Smooth muscle cell (in vitro differentiated cells): Measurements from ENCODE around the gene CCNB2. TPM values are rescaled to one million over a fixed set of nuclear protein-coding genes. Genes with fewer than 3 reads are reported as not detected.

Source experiments
- DNase-seq: peaks from one replicate; lab custom pipeline; 2025; ENCODE audit not compliant: unreplicated experiment; lab: John Stamatoyannopoulos, UW
- H2AFZ ChIP-seq: fragments of 200-600 bp; sonication (generic); 2 replicates; pipeline ENCODE4 v1.6.0; 2016; ENCODE audit warnings: antibody characterized with exemption, low read depth, mild to moderate bottlenecking
- H3F3A ChIP-seq: fragments of 200-600 bp; sonication (generic); 2 replicates; pipeline ENCODE4 v1.6.0; 2017; ENCODE audit warnings: antibody characterized with exemption, low read depth
- H3K27ac ChIP-seq: fragments of 200-600 bp; sonication (generic); 2 replicates; pipeline ENCODE4 v1.5.1; 2016; ENCODE audit warnings: low read depth, mild to moderate bottlenecking
- H3K27me3 ChIP-seq: fragments of 200-600 bp; sonication (generic); 2 replicates; pipeline ENCODE4 v1.6.1; 2016; ENCODE audit warnings: low read depth, mild to moderate bottlenecking
- H3K36me3 ChIP-seq: fragments of 200-600 bp; sonication (generic); 2 replicates; pipeline ENCODE4 v1.5.1; 2016; ENCODE audit warnings: low read depth
- H3K4me1 ChIP-seq: fragments of 200-600 bp; sonication (generic); 2 replicates; pipeline ENCODE4 v1.5.1; 2016; ENCODE audit warnings: low read depth
- H3K4me2 ChIP-seq: fragments of 200-600 bp; sonication (generic); 2 replicates; pipeline ENCODE4 v1.6.0; 2016; ENCODE audit warnings: mild to moderate bottlenecking
- H3K4me3 ChIP-seq: fragments of 200-600 bp; sonication (generic); 2 replicates; pipeline ENCODE4 v1.5.1; 2016; ENCODE audit warnings: mild to moderate bottlenecking
- H3K79me2 ChIP-seq: fragments of 200-600 bp; sonication (generic); 2 replicates; pipeline ENCODE4 v1.6.0; 2016; ENCODE audit warnings: low read depth, mild to moderate bottlenecking
- H3K9ac ChIP-seq: fragments of 200-600 bp; sonication (generic); 2 replicates; pipeline ENCODE4 v1.6.0; 2016; ENCODE audit warnings: low read depth
- H3K9me3 ChIP-seq: fragments of 200-600 bp; sonication (generic); replicated peaks from 2 replicates; pipeline ENCODE4 v1.5.1; 2016; ENCODE audit warnings: low read depth
- H4K20me1 ChIP-seq: fragments of 200-600 bp; sonication (generic); 2 replicates; pipeline ENCODE4 v1.6.0; 2016; ENCODE audit warnings: low read depth
- CTCF ChIP-seq: fragments of 200-600 bp; sonication (generic); IDR thresholded peaks from 2 replicates; pipeline ENCODE4 v1.5.1; 2017; ENCODE audit warnings: borderline replicate concordance, mild to moderate bottlenecking, antibody characterized with exemption; ENCODE audit not compliant: insufficient read depth, poor library complexity, severe bottlenecking
- WGBS: methylation state at CpG from one replicate; pipeline ENCODE4 v1.1.7; 2016; ENCODE audit warnings: low lambda C conversion rate; 5-methylcytosine and 5-hydroxymethylcytosine counted together
- polyA plus RNA-seq: library from polyadenylated mRNA; unstranded; fragments of >200 nt; fragmentation: Nextera tagmentation; extraction: Ambion mirVana; gene quantifications from 2 replicates; pipeline ENCODE4 v1.2.1, GENCODE V29; 2016
- total RNA-seq: library from RNA; depleted of rRNA; stranded (reverse); fragments of >200 nt; gene quantifications from 2 replicates; pipeline ENCODE4 v1.2.3, GENCODE V29; 2014

Gene CCNB2
- total and polyA plus RNA-seq, 2 experiments from 2014 or later: 15.6 to 17.2 TPM

GRCh38 chr15:59094077-59094476 is 10.9 kb upstream of the CCNB2 start:
- no peak overlapping the region for H3K4me2 ChIP-seq
- peaks cover 49% of the 10 kb centered on the region for H3K36me3 ChIP-seq
- no peaks in the 10 kb centered on the region for H3K27me3 ChIP-seq
- H4K20me1 ChIP-seq: peaks cover 4% of the 10 kb centered on the region
- no peak for DNase-seq
- H2AFZ ChIP-seq: no peak overlapping the region
- no peak overlapping the region for H3K27ac ChIP-seq
- H3K9ac ChIP-seq: no peak overlapping the region
- 93% methylated on average over 1 of the region's 1 CpG for whole genome bisulfite sequencing
- no peak for TF ChIP-seq CTCF
- H3K9me3 ChIP-seq: no peaks in the 10 kb centered on the region
- no peaks in the 10 kb centered on the region for H3K4me1 ChIP-seq
- no peaks in the 10 kb centered on the region for H3K79me2 ChIP-seq
- H3K4me3 ChIP-seq: no peak overlapping the region
- no peaks in the 10 kb centered on the region for H3F3A ChIP-seq

DNA sequence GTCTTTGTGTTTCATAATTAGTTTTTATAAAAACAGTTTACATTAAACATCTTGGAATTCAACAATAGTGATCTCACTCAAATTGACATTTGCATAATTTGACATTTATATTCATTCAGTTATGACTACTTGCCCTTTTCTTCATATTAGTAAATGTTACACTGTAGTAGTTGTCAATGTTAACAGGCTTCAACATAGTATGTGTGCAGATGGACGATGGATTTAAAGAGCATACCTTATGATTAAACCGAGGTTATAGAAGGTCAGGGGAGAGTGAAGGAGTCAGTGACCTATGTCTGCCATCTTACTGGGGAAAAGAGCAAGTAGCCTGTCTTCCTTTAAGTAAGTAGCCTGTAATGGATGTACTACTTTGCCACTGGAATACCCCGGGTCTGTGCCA is 8.5 kb upstream of the CCNB2 start:
- Histone ChIP-seq H3K4me2 (no peak overlapping the region), H3K27me3 (no peaks in the 10 kb centered on the region), H3K9me3 (no peaks in the 10 kb centered on the region), H3K4me3 (no peak overlapping the region), H3K4me1 (no peaks in the 10 kb centered on the region), H3K36me3 (peaks cover 32% of the 10 kb centered on the region), H3F3A (no peaks in the 10 kb centered on the region), H4K20me1 (peaks cover 4% of the 10 kb centered on the region), H3K27ac (no peak overlapping the region), H3K79me2 (no peaks in the 10 kb centered on the region), H3K9ac (no peak overlapping the region), H2AFZ (no peak overlapping the region)
- 99% methylated on average over 3 of the region's 3 CpGs for WGBS
- no peak for TF ChIP-seq CTCF
- no peak for DNase-seq

DNA sequence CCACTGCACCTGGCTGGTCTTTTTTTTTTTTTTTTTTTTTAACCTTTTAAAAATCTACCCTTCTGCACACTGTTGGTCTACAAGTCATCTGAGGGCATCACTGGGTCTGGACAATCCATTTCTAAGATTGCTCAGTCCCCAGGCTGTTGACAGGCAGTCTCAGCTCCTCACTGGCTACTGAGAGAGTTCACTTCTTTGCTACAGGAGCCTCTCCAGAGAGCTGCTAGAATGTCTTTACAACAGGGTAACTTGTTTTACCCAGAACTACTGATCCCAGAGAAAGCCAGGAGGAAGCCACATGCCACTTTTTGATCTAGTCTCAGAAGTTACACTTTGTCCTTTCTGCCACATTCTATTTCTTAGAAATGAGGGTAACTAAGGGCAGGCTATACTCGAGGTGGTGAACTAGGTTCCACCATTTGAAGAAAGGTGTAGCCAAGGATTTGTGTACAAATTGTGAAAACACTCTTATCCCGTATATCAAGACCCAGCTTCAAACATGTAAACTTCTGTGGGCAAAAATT is 5.7 kb upstream of the CCNB2 start:
- Histone ChIP-seq H4K20me1 (no peaks in the 10 kb centered on the region), H3K36me3 (peaks cover 15% of the 10 kb centered on the region), H3F3A (no peaks in the 10 kb centered on the region), H3K79me2 (no peaks in the 10 kb centered on the region), H3K4me1 (no peaks in the 10 kb centered on the region), H3K4me2 (no peak overlapping the region), H3K4me3 (no peak overlapping the region), H3K9ac (no peak overlapping the region), H2AFZ (no peak overlapping the region), H3K27ac (no peak overlapping the region), H3K9me3 (no peaks in the 10 kb centered on the region), H3K27me3 (no peaks in the 10 kb centered on the region)
- no peak for DNase-seq
- TF ChIP-seq CTCF: no peak
- whole genome bisulfite sequencing: 69% methylated on average over 2 of the region's 2 CpGs

DNA sequence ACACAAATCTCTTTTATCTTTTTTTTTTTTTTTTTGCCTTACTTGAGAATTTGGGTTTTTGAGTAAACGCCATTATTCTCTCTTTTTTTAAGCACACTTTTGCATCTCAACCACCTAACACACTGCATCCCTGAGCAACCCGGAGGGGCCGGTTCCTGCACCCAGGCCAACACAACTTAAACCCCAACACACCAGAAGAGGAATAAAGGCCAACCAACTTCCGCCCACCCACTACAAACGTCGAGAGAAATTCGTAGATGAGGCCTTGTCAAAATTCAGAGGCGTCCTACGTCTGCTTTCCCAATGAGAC is 389 bp upstream of the CCNB2 start:
- TF ChIP-seq CTCF: no peak
- Histone ChIP-seq H3K4me3 (peak overlapping the region; percentile 81), H3K9ac (peak overlapping the region; percentile 76), H4K20me1 (no peaks in the 10 kb centered on the region), H3K27me3 (no peaks in the 10 kb centered on the region), H3K4me2 (peak overlapping the region; percentile 97), H3K79me2 (peaks cover 10% of the 10 kb centered on the region), H3K36me3 (no peaks in the 10 kb centered on the region), H3F3A (peaks cover 5% of the 10 kb centered on the region), H3K9me3 (no peaks in the 10 kb centered on the region), H3K4me1 (no peaks in the 10 kb centered on the region), H3K27ac (peak overlapping the region; percentile 70), H2AFZ (peak overlapping the region; percentile 69)
- 7% methylated on average over 9 of the region's 9 CpGs for WGBS
- DNase-seq: no peak
